OCI-LY7 (cell line): ENCODE results near the gene DAB2IP. TPM values are rescaled to one million over a fixed set of nuclear protein-coding genes. Genes with fewer than 3 reads are reported as not detected.
A peak's percentile ranks its signal among the peaks of the same experiment; 100 is the strongest.

Source experiments
- BruUV-seq: library from RNA; stranded (reverse); fragments of 400-500 nt; replicated peaks from 2 replicates; lab custom pipeline; 2021; lab: Mats Ljungman, UMichigan
- CTCF ChIA-PET: fragments of 300-600 bp; sonication (Branson Sonifier 250); formaldehyde crosslinking; loops from one replicate; lab custom pipeline; 2022; ENCODE audit warnings: antibody characterized with exemption; ENCODE audit not compliant: unreplicated experiment; lab: Charles Lee
- POLR2A ChIA-PET: fragments of 300-600 bp; sonication (Branson Sonifier 250); formaldehyde crosslinking; loops from one replicate; lab custom pipeline; 2022; ENCODE audit warnings: antibody characterized with exemption; lab: Charles Lee
- DNase-seq: peaks from one replicate; pipeline ENCODE4 v3.0.0-alpha.2; 2015; ENCODE audit warnings: low spot score
- H2AFZ ChIP-seq: fragments of 200-600 bp; sonication (generic), shearing (Covaris generic); 2 replicates; pipeline ENCODE4 v1.6.1; 2014; ENCODE audit warnings: mild to moderate bottlenecking, antibody characterized with exemption, low read length, moderate library complexity
- H3K27ac ChIP-seq: fragments of 200-600 bp; sonication (generic); 2 replicates; pipeline ENCODE4 v1.5.1; 2014; ENCODE audit warnings: mixed run types, low read depth, mild to moderate bottlenecking, moderate library complexity, low read length, inconsistent platforms; ENCODE audit not compliant: poor library complexity, severe bottlenecking
- H3K36me3 ChIP-seq: fragments of 200-600 bp; sonication (generic); 2 replicates; pipeline ENCODE4 v1.6.1; 2014; ENCODE audit warnings: mild to moderate bottlenecking, antibody characterized with exemption, low read length, moderate library complexity, mixed read lengths; ENCODE audit not compliant: insufficient read depth
- H3K4me1 ChIP-seq: fragments of 200-600 bp; sonication (generic); 2 replicates; pipeline ENCODE4 v1.5.1; 2014; ENCODE audit warnings: mild to moderate bottlenecking, low read length; ENCODE audit not compliant: insufficient read depth, poor library complexity, severe bottlenecking
- H3K4me2 ChIP-seq: fragments of 200-600 bp; sonication (generic); 2 replicates; pipeline ENCODE4 v1.6.1; 2014; ENCODE audit warnings: mild to moderate bottlenecking, low read length
- H3K4me3 ChIP-seq: fragments of 200-600 bp; sonication (generic); 2 replicates; pipeline ENCODE4 v1.5.1; 2014; ENCODE audit warnings: mild to moderate bottlenecking, low read depth, low read length; ENCODE audit not compliant: poor library complexity, severe bottlenecking
- H3K79me2 ChIP-seq: fragments of 200-600 bp; sonication (generic); 2 replicates; pipeline ENCODE4 v1.6.1; 2016; ENCODE audit warnings: low read depth, mild to moderate bottlenecking, low read length, moderate library complexity, mixed read lengths; ENCODE audit not compliant: insufficient read depth
- H3K9me2 ChIP-seq: fragments of 200-600 bp; sonication (generic); 2 replicates; pipeline ENCODE4 v1.6.1; 2016; ENCODE audit warnings: mild to moderate bottlenecking, low read length, mixed read lengths; ENCODE audit not compliant: insufficient read depth
- H3K9me3 ChIP-seq: fragments of 200-600 bp; sonication (generic); 2 replicates; pipeline ENCODE4 v1.6.1; 2014; ENCODE audit warnings: mild to moderate bottlenecking, mixed run types, low read length, mixed read lengths
- H4K20me1 ChIP-seq: fragments of 200-600 bp; sonication (generic); 2 replicates; pipeline ENCODE4 v1.6.1; 2014; ENCODE audit warnings: mild to moderate bottlenecking, antibody characterized with exemption, low read length, moderate library complexity, mixed read lengths; ENCODE audit not compliant: insufficient read depth
- CTCF ChIP-seq: fragments of 200-600 bp; sonication (generic); conservative IDR thresholded peaks from 2 replicates; pipeline ENCODE4 v1.5.1; 2014; ENCODE audit warnings: mild to moderate bottlenecking, antibody characterized with exemption, low read length, moderate library complexity, mixed read lengths
- EZH2phosphoT487 ChIP-seq: fragments of 200-600 bp; sonication (generic); IDR thresholded peaks from 2 replicates; pipeline ENCODE4 v1.6.1; 2018; ENCODE audit warnings: low read depth, borderline replicate concordance, mild to moderate bottlenecking, mixed run types, antibody characterized with exemption, low read length, moderate library complexity, mixed read lengths
- intact Hi-C: fragments of 100-400 bp; cut with micrococcal nuclease; formaldehyde crosslinking; loops from one replicate; pipeline ENCODE4 v1.10.0; 2022; ENCODE audit not compliant: unreplicated experiment
- total RNA-seq, 2 experiments: library from RNA; depleted of rRNA in 1 of 2; stranded (reverse); fragments of >200 nt in 1 of 2; shearing (Covaris generic) in 1 of 2; gene quantifications; 2 replicates each; pipeline ENCODE4 v1.2.3, GENCODE V29; 2014 to 2022

Gene DAB2IP
- total RNA-seq, 2 experiments from 2014 or later: 3.9 to 11.1 TPM

GRCh38 chr9:121783111-121783510 is 131.7 kb downstream of the DAB2IP start:
- DNase-seq: peak; percentile 24

GRCh38 chr9:121783521-121784507 is 132.4 kb downstream of the DAB2IP start:
- peak overlapping the region; percentile 37; the same call in 1 of the 2 replicates for H2AFZ ChIP-seq
- H3K27ac ChIP-seq: no peak overlapping the region
- H4K20me1 ChIP-seq: no peaks in the 10 kb centered on the region
- intact Hi-C loops: no loop called here
- H3K4me1 ChIP-seq: peaks cover 18% of the 10 kb centered on the region
- no peak overlapping the region for H3K4me3 ChIP-seq
- peak; percentile 43 for DNase-seq
- H3K4me2 ChIP-seq: peak overlapping the region; percentile 37
- no peaks in the 10 kb centered on the region for H3K36me3 ChIP-seq
- no peaks in the 10 kb centered on the region for H3K9me2 ChIP-seq
- ChIA-PET CTCF (no interaction called here), POLR2A (no interaction called here)
- BruUV-seq: no TSS peak
- H3K79me2 ChIP-seq: no peaks in the 10 kb centered on the region
- TF ChIP-seq EZH2phosphoT487 (no peak), CTCF (no peak)
- no peaks in the 10 kb centered on the region for H3K9me3 ChIP-seq

More at GRCh38 chr9:121783111-121783510, 131.7 kb downstream of the DAB2IP start:
- POLR2A ChIA-PET: no interaction called here
- intact Hi-C loops: no loop called here
- no peaks in the 10 kb centered on the region for H4K20me1 ChIP-seq
- no peaks in the 10 kb centered on the region for H3K9me2 ChIP-seq
- no TSS peak for BruUV-seq
- no peaks in the 10 kb centered on the region for H3K79me2 ChIP-seq
- no peak overlapping the region for H2AFZ ChIP-seq
- H3K4me3 ChIP-seq: no peak overlapping the region
- H3K27ac ChIP-seq: no peak overlapping the region
- H3K4me2 ChIP-seq: no peak overlapping the region
- H3K9me3 ChIP-seq: no peaks in the 10 kb centered on the region
- no peak for TF ChIP-seq CTCF
- no peaks in the 10 kb centered on the region for H3K36me3 ChIP-seq
- CTCF ChIA-PET: no interaction called here
- peaks cover 18% of the 10 kb centered on the region for H3K4me1 ChIP-seq
